ENCODE results near the gene LACTBL1.
"Not testable (repeated sequence)": the region's sequence is repeated elsewhere in the genome, so short reads cannot be mapped to it uniquely, and the experiment has no call there.

- TF ChIP-seq CTCF (IDR thresholded peaks at IDR 0.05; ENCODE audit: insufficient read depth, low read length); POLR2AphosphoS5 (IDR thresholded peaks at IDR 0.05; ENCODE audit: low read depth); SPI1 (IDR thresholded peaks at IDR 0.05; ENCODE audit: borderline replicate concordance, low read depth): not testable (repeated sequence)
- TF ChIP-seq, protein P1, sequence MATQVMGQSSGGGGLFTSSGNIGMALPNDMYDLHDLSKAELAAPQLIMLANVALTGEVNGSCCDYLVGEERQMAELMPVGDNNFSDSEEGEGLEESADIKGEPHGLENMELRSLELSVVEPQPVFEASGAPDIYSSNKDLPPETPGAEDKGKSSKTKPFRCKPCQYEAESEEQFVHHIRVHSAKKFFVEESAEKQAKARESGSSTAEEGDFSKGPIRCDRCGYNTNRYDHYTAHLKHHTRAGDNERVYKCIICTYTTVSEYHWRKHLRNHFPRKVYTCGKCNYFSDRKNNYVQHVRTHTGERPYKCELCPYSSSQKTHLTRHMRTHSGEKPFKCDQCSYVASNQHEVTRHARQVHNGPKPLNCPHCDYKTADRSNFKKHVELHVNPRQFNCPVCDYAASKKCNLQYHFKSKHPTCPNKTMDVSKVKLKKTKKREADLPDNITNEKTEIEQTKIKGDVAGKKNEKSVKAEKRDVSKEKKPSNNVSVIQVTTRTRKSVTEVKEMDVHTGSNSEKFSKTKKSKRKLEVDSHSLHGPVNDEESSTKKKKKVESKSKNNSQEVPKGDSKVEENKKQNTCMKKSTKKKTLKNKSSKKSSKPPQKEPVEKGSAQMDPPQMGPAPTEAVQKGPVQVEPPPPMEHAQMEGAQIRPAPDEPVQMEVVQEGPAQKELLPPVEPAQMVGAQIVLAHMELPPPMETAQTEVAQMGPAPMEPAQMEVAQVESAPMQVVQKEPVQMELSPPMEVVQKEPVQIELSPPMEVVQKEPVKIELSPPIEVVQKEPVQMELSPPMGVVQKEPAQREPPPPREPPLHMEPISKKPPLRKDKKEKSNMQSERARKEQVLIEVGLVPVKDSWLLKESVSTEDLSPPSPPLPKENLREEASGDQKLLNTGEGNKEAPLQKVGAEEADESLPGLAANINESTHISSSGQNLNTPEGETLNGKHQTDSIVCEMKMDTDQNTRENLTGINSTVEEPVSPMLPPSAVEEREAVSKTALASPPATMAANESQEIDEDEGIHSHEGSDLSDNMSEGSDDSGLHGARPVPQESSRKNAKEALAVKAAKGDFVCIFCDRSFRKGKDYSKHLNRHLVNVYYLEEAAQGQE (IDR thresholded peaks at IDR 0.05; ENCODE audit: insufficient replicate concordance, low read depth) = not testable (repeated sequence)
These were observed 37.4 kb upstream of the LACTBL1 start for GRCh38 chr1:23010025-23010424.
